ENCODE data around the gene MPO. TPM values are rescaled to one million over a fixed set of nuclear protein-coding genes. Genes with fewer than 3 reads are reported as not detected.

Gene MPO
- total RNA-seq, 1 experiment from 2014 or later = not detected

- H3T11ph ChIP-seq (ENCODE audit: low read length) = no peak overlapping the region
- H4K91ac ChIP-seq (ENCODE audit: insufficient read length, low read depth, low read length) = no peak overlapping the region
- H3K4me2 ChIP-seq (ENCODE audit: insufficient read depth, insufficient read length, low read length) = no peak overlapping the region
- H2BK20ac ChIP-seq (ENCODE audit: low read depth, low read length, poor library complexity, severe bottlenecking) = no peak overlapping the region
- peaks cover 0 to 20% of the 10 kb centered on the region in 2 experiments; a peak in 2 of 4 replicates for H3K4me1 Mint-ChIP-seq
- no peak overlapping the region for H3K18ac ChIP-seq (ENCODE audit: insufficient read length, low read depth, low read length)
- no peak overlapping the region for H2AFZ ChIP-seq (ENCODE audit: low read length)
- H3K9me3 ChIP-seq (ENCODE audit: control insufficient read depth, low read depth, low read length) = no peaks in the 10 kb centered on the region
- no peaks in the 10 kb centered on the region for H3K9me3 Mint-ChIP-seq
- no peaks in the 10 kb centered on the region for H3K79me2 ChIP-seq (ENCODE audit: insufficient read depth, low read length)
- H3K36me3 Mint-ChIP-seq (ENCODE audit: insufficient read depth in 1 of 3, low read depth in 3 of 3) = no peaks in the 10 kb centered on the region
- no peak overlapping the region for H3K27ac ChIP-seq (ENCODE audit: insufficient read length, low read depth, low read length)
- peaks cover 2% of the 10 kb centered on the region; the same call in 1 of the 2 replicates for H3K27me3 Mint-ChIP-seq (ENCODE audit: low read depth)
- no peaks in the 10 kb centered on the region for H3K4me1 ChIP-seq (ENCODE audit: insufficient read depth, low read length)
- H3K27ac Mint-ChIP-seq = no peak overlapping the region
- H3K4me3 Mint-ChIP-seq = no peak overlapping the region
- no peak overlapping the region for H3K9ac ChIP-seq (ENCODE audit: extremely low read depth, insufficient read length, low read length)
- H3K14ac ChIP-seq (ENCODE audit: insufficient read depth, low read length) = no peak overlapping the region
- no CpG with 5 or more reads among the region's 5 CpGs for WGBS (ENCODE audit: extremely low coverage, insufficient read length, low lambda C conversion rate)
- no peaks in the 10 kb centered on the region for H3K23me2 ChIP-seq (ENCODE audit: insufficient read length, low read depth, low read length, poor library complexity, severe bottlenecking)
- H4K20me1 ChIP-seq (ENCODE audit: control insufficient read depth, insufficient read depth, insufficient read length) = no peaks in the 10 kb centered on the region
- no peak overlapping the region for H2BK5ac ChIP-seq (ENCODE audit: insufficient read length, low read length)
- H4K5ac ChIP-seq (ENCODE audit: insufficient read length, low read depth, low read length) = no peak overlapping the region
- no peak overlapping the region for H3K4ac ChIP-seq (ENCODE audit: low read depth, low read length)
- H4K8ac ChIP-seq (replicated peaks; ENCODE audit: insufficient read length, low read depth, low read length) = no peak overlapping the region
- no peak for DNase-seq
- no peak overlapping the region for H3K56ac ChIP-seq (ENCODE audit: insufficient read length, low read depth, low read length)
- no peak overlapping the region for H2BK12ac ChIP-seq (ENCODE audit: insufficient read length, low read depth, low read length)
- no peaks in the 10 kb centered on the region for H3K27me3 ChIP-seq (ENCODE audit: insufficient read depth, low read length)
- no peak overlapping the region for H2BK120ac ChIP-seq (ENCODE audit: low read depth, low read length, poor library complexity, severe bottlenecking)
- H3K23ac ChIP-seq (ENCODE audit: insufficient read length, low read depth, low read length) = no peak overlapping the region
- no peaks in the 10 kb centered on the region for H3K79me1 ChIP-seq (ENCODE audit: insufficient read depth, low read depth, low read length, poor library complexity, severe bottlenecking)
- H2AK5ac ChIP-seq (ENCODE audit: insufficient read length, low read length) = no peak overlapping the region
- H2BK15ac ChIP-seq (ENCODE audit: low read depth, low read length) = no peak overlapping the region
- no peak for TF ChIP-seq CTCF (conservative IDR thresholded peaks at IDR 0.05)
These were observed 29.2 kb upstream of the MPO start for GRCh38 chr17:58309918-58310259.
